Breast epithelium (tissue), 3 donors: Measurements from ENCODE around the gene DDX39B.

ENCODE experiments used
- CTCF ChIP-seq, 3 donors: fragments of 450-650 bp; IDR thresholded peaks; one replicate each; pipeline ENCODE4 v1.5.1; 2016 to 2017; ENCODE audit warnings: antibody characterized with exemption in 3 of 3, mild to moderate bottlenecking in 3 of 3, moderate library complexity in 3 of 3
- POLR2A ChIP-seq: fragments of 450-650 bp; IDR thresholded peaks from one replicate; pipeline ENCODE4 v1.6.1; 2016; ENCODE audit warnings: antibody characterized with exemption, mild to moderate bottlenecking, moderate library complexity
- POLR2AphosphoS5 ChIP-seq, 3 donors: sonication (generic); formaldehyde crosslinking; IDR thresholded peaks; one replicate each; pipeline ENCODE4 v1.6.1; 2017; ENCODE audit warnings: antibody characterized with exemption in 3 of 3

GRCh38 chr6:31586008-31586407, 44.2 kb upstream of the DDX39B start, which contains the start of gene LST1:
- no peak for TF ChIP-seq CTCF (IDR thresholded peaks at IDR 0.05)
- TF ChIP-seq POLR2AphosphoS5 (IDR thresholded peaks at IDR 0.05), result no peak
- no peak for TF ChIP-seq POLR2A
